NCI-H1092 treated with DMSO at 0.1 percent for 48 hours (cell line): ENCODE data around the gene CDCA5.
"Not testable (repeated sequence)": the region's sequence is repeated elsewhere in the genome, so short reads cannot be mapped to it uniquely, and the experiment has no call there.

Experiments used
- DNase-seq: peaks from one replicate; lab custom pipeline; 2025; lab: John Stamatoyannopoulos, UW

CDCA5 gene

GRCh38 chr11:65119670-65119995 is 35.8 kb upstream of the CDCA5 start:
- DNase-seq = no peak

GRCh38 chr11:65118891-65119669 is 35.2 kb upstream of the CDCA5 start:
- not testable (repeated sequence) for DNase-seq

- no peak for DNase-seq
Measured at GRCh38 chr11:65118097-65118837, 34.4 kb upstream of the CDCA5 start.

GRCh38 chr11:65117206-65118096 is 33.6 kb upstream of the CDCA5 start, which contains the start of gene ZNHIT2:
TSS of gene ZNHIT2 (minus strand) at chr11:65117701. CDS start at chr11:65117653, 48 bp downstream.
- DNase-seq = peak; percentile 100

GRCh38 chr11:65116370-65117205 is 32.7 kb upstream of the CDCA5 start:
- peak; percentile 27 for DNase-seq

- DNase-seq = no peak
Measured at GRCh38 chr11:65115361-65116082, 31.7 kb upstream of the CDCA5 start.

- no peak for DNase-seq
Measured at GRCh38 chr11:65114538-65115171, 30.8 kb upstream of the CDCA5 start.

- no peak for DNase-seq
Measured at GRCh38 chr11:65113839-65114238, 30.0 kb upstream of the CDCA5 start.

GRCh38 chr11:65113361-65113756 is 29.5 kb upstream of the CDCA5 start:
- no peak for DNase-seq

GRCh38 chr11:65112546-65113360 is 28.9 kb upstream of the CDCA5 start:
- peak; percentile 66 for DNase-seq

- peak; percentile 97 for DNase-seq
Measured at GRCh38 chr11:65111744-65112545, 28.1 kb upstream of the CDCA5 start, which contains the start of gene TM7SF2. TSS of gene TM7SF2 (plus strand) at chr11:65111872. CDS start at chr11:65112016, 144 bp downstream.

GRCh38 chr11:65111159-65111743 is 27.4 kb upstream of the CDCA5 start:
- no peak for DNase-seq

GRCh38 chr11:65110354-65110861 is 26.6 kb upstream of the CDCA5 start:
- DNase-seq = peak; percentile 83

- DNase-seq = no peak
Measured at GRCh38 chr11:65109231-65110198, 25.7 kb upstream of the CDCA5 start.

- DNase-seq = no peak
Measured at GRCh38 chr11:65108469-65109123, 24.8 kb upstream of the CDCA5 start.
